OCI-LY1 (cell line): Measurements from ENCODE around the gene XYLT1.
"Not testable (repeated sequence)": the region's sequence is repeated elsewhere in the genome, so short reads cannot be mapped to it uniquely, and the experiment has no call there.

Experiments used
- H2AFZ ChIP-seq: fragments of 200-600 bp; sonication (generic), shearing (Covaris generic); 2 replicates; pipeline ENCODE4 v1.6.0; 2014; ENCODE audit warnings: antibody characterized with exemption, mild to moderate bottlenecking, low read length
- H3F3A ChIP-seq: fragments of 200-600 bp; sonication (generic), shearing (Covaris generic); 2 replicates; pipeline ENCODE4 v1.6.0; 2014; ENCODE audit warnings: mild to moderate bottlenecking, antibody characterized with exemption, low read length, moderate library complexity; ENCODE audit not compliant: insufficient read depth
- H3K27ac ChIP-seq: fragments of 200-600 bp; sonication (generic); 2 replicates; pipeline ENCODE4 v1.5.1; 2014; ENCODE audit warnings: low read length, mixed run types, mild to moderate bottlenecking, low read depth; ENCODE audit not compliant: poor library complexity, severe bottlenecking
- H3K27me3 ChIP-seq: fragments of 200-600 bp; sonication (generic); 2 replicates; pipeline ENCODE4 v1.6.0; 2014; ENCODE audit warnings: antibody characterized with exemption, mild to moderate bottlenecking, low read length, moderate library complexity; ENCODE audit not compliant: insufficient read depth
- H3K36me3 ChIP-seq: fragments of 200-600 bp; sonication (generic); 2 replicates; pipeline ENCODE4 v1.6.1; 2014; ENCODE audit warnings: mild to moderate bottlenecking, antibody characterized with exemption, low read length, moderate library complexity, mixed read lengths; ENCODE audit not compliant: insufficient read depth
- H3K4me1 ChIP-seq: fragments of 200-600 bp; sonication (generic); 2 replicates; pipeline ENCODE4 v1.5.1; 2014; ENCODE audit warnings: mild to moderate bottlenecking, low read length, moderate library complexity; ENCODE audit not compliant: insufficient read depth, severe bottlenecking
- H3K4me2 ChIP-seq: fragments of 200-600 bp; sonication (generic), shearing (Covaris generic); 2 replicates; pipeline ENCODE4 v1.6.1; 2014; ENCODE audit warnings: low read length
- H3K4me3 ChIP-seq: fragments of 200-600 bp; sonication (generic); 2 replicates; pipeline ENCODE4 v1.5.1; 2014; ENCODE audit warnings: low read length, low read depth, mild to moderate bottlenecking, mixed read lengths; ENCODE audit not compliant: poor library complexity, severe bottlenecking
- H3K79me2 ChIP-seq: fragments of 200-600 bp; shearing (Covaris generic); 2 replicates; pipeline ENCODE4 v1.6.1; 2016; ENCODE audit warnings: mixed run types, low read length, mixed read lengths; ENCODE audit not compliant: insufficient read depth
- H3K9ac ChIP-seq: fragments of 200-600 bp; sonication (generic), shearing (Covaris generic); 2 replicates; pipeline ENCODE4 v1.6.1; 2014; ENCODE audit warnings: mild to moderate bottlenecking, low read length, mixed read lengths
- H3K9me2 ChIP-seq: fragments of 200-600 bp; sonication (generic), shearing (Covaris generic); 2 replicates; pipeline ENCODE4 v1.6.1; 2014; ENCODE audit warnings: low read depth, mild to moderate bottlenecking, low read length, mixed read lengths
- H3K9me3 ChIP-seq: fragments of 200-600 bp; shearing (Covaris generic); 2 replicates; pipeline ENCODE4 v1.6.1; 2014; ENCODE audit warnings: low read length, mixed read lengths
- H4K20me1 ChIP-seq: fragments of 200-600 bp; sonication (generic), shearing (Covaris generic); 2 replicates; pipeline ENCODE4 v1.6.0; 2016; ENCODE audit warnings: mild to moderate bottlenecking, low read length; ENCODE audit not compliant: insufficient read depth
- EZH2 ChIP-seq: fragments of 200-600 bp; sonication (generic), shearing (Covaris generic); IDR thresholded peaks from 2 replicates; pipeline ENCODE4 v1.8.0; 2017; ENCODE audit warnings: borderline replicate concordance, mixed run types, mild to moderate bottlenecking, antibody characterized with exemption, low read length, moderate library complexity, mixed read lengths
- TF ChIP-seq, protein P1 (sequence below): fragments of 200-600 bp; sonication (generic), shearing (Covaris generic); IDR thresholded peaks from 2 replicates; pipeline ENCODE4 v1.5.1; 2017; ENCODE audit warnings: mild to moderate bottlenecking, antibody characterized with exemption, low read length, moderate library complexity, mixed read lengths

The XYLT1 gene

DNA sequence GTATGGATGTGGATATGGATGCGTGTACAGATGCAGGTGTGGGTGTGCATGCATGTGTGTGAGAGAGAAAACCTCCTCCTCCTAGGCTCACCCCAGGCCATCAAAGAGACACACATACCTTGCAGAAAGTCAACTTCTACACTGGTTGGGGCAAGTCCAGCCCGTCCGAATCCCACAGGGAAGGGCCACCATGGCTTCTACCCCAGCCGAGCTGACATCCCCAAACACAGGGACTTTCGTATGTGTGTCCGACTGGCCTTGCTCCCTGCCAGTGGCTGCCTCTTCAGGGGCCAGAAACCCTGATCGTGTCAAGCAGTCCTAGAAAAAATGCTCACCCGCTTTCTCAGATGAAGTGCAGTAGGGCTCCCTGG, 134.2 kb downstream of the XYLT1 start:
- no peaks in the 10 kb centered on the region for H4K20me1 ChIP-seq
- H3K79me2 ChIP-seq, result no peaks in the 10 kb centered on the region
- H3K9me3 ChIP-seq, result no peaks in the 10 kb centered on the region
- H2AFZ ChIP-seq, result no peak overlapping the region
- H3K4me1 ChIP-seq, result peaks cover 25% of the 10 kb centered on the region
- peak overlapping the region; percentile 22 for H3K27ac ChIP-seq
- H3K4me3 ChIP-seq, result no peak overlapping the region
- H3K36me3 ChIP-seq, result peaks cover 16% of the 10 kb centered on the region; the same call in 1 of the 2 replicates
- H3K9ac ChIP-seq, result no peak overlapping the region
- H3K27me3 ChIP-seq, result no peaks in the 10 kb centered on the region
- no peak for TF ChIP-seq EZH2
- TF ChIP-seq, protein P1, sequence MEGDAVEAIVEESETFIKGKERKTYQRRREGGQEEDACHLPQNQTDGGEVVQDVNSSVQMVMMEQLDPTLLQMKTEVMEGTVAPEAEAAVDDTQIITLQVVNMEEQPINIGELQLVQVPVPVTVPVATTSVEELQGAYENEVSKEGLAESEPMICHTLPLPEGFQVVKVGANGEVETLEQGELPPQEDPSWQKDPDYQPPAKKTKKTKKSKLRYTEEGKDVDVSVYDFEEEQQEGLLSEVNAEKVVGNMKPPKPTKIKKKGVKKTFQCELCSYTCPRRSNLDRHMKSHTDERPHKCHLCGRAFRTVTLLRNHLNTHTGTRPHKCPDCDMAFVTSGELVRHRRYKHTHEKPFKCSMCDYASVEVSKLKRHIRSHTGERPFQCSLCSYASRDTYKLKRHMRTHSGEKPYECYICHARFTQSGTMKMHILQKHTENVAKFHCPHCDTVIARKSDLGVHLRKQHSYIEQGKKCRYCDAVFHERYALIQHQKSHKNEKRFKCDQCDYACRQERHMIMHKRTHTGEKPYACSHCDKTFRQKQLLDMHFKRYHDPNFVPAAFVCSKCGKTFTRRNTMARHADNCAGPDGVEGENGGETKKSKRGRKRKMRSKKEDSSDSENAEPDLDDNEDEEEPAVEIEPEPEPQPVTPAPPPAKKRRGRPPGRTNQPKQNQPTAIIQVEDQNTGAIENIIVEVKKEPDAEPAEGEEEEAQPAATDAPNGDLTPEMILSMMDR, result no peak
- no peak overlapping the region for H3K4me2 ChIP-seq
- H3K9me2 ChIP-seq, result no peaks in the 10 kb centered on the region
- H3F3A ChIP-seq, result no peaks in the 10 kb centered on the region

DNA sequence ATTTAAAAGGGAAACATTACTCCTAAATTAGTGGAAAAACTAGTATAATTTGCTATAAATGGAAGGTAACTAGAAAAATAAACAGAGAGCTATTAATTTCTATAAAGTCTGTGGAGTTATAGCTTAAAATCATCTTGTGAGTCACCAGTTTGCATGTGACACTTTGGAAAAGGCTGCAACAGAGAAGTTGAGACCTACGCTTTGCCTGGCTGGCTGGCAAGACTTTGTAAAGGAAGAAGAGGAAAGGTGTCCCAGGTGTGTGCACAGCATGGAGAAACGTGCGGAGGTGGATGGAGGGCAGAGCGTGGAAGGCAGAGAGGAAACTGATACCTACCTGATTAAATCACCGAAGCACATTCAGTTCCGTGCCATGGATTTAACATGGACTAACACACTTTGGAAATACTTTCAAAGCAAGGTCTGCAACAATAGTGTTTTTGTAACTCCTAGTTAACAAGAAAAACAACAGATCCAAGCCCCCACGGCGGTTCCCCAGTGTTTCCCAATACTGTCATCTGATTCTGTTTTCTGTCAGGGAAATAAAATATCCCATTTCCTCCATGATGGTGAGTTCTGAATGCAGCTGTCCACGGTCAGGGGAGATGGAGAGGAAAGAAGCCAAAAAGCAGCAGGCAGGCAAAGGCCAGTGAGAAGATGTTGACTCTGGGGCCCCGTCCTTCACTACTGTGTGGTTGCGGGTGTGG, 134.8 kb downstream of the XYLT1 start:
- Histone ChIP-seq H3K4me2 (no peak overlapping the region), H3F3A (no peaks in the 10 kb centered on the region), H2AFZ (no peak overlapping the region), H3K4me1 (peaks cover 20% of the 10 kb centered on the region), H3K9me2 (no peaks in the 10 kb centered on the region), H3K27ac (no peak overlapping the region), H3K4me3 (no peak overlapping the region), H3K9ac (no peak overlapping the region), H3K36me3 (peaks cover 18% of the 10 kb centered on the region; the same call in 1 of the 2 replicates), H3K79me2 (no peaks in the 10 kb centered on the region), H3K9me3 (no peaks in the 10 kb centered on the region), H3K27me3 (no peaks in the 10 kb centered on the region), H4K20me1 (no peaks in the 10 kb centered on the region)
- TF ChIP-seq, protein P1, result no peak
- TF ChIP-seq EZH2, result no peak

DNA sequence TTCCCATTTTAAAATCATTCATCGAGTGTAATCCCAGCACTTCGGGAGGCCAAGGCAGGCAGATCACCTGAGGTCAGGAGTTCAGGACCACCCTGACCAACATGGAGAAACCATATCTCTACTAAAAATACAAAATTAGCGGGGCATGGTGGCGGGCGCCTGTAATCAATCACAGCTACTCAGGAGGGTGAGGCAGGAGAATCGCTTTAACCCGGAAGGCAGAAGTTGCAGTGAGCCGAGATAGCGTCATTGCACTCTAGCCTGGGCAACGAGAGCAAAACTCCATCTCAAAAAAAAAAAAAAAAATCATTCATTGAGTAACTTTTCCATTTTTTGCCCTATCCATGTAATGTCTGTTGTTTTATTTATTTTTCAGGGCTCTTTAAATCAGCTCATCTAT, 135.4 kb downstream of the XYLT1 start:
- H3K79me2 ChIP-seq, H3K9ac ChIP-seq, H3K27ac ChIP-seq: not testable (repeated sequence)

DNA sequence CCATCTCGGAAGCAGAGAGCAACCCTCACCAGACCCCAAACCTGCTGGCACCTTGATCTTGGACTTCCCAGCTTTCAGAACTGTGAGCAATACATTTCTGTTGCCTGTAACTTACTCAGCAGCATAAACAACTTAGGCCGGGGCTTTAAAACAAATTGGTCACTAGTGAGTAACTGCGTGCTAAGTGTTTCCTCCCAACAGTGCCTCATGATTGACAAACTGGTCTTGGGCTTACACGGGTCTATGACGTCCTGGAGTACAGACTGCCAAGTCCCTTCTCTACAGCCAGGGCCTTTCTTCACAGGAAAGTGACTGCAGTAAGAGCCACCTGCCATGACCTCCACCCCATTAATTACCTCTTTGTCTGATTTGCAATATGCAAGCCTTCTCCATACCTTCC, 136.7 kb downstream of the XYLT1 start:
- Histone ChIP-seq H3K4me3 (no peak overlapping the region), H2AFZ (no peak overlapping the region), H3K4me1 (peaks cover 14% of the 10 kb centered on the region), H3K9me3 (no peaks in the 10 kb centered on the region), H3K27me3 (no peaks in the 10 kb centered on the region), H3K9me2 (no peaks in the 10 kb centered on the region), H3K4me2 (no peak overlapping the region), H3K27ac (peak overlapping the region; percentile 5), H4K20me1 (no peaks in the 10 kb centered on the region), H3K9ac (no peak overlapping the region), H3K79me2 (no peaks in the 10 kb centered on the region), H3K36me3 (peaks cover 18% of the 10 kb centered on the region; the same call in 1 of the 2 replicates), H3F3A (no peaks in the 10 kb centered on the region)
- no peak for TF ChIP-seq EZH2
- TF ChIP-seq, protein P1, result no peak

More for the DNA sequence above, 135.4 kb downstream of the XYLT1 start:
- Histone ChIP-seq H3K4me1 (peaks cover 14% of the 10 kb centered on the region), H3K36me3 (peaks cover 18% of the 10 kb centered on the region; the same call in 1 of the 2 replicates)
- not testable (repeated sequence) for H3K9me3 ChIP-seq, H3K4me3 ChIP-seq, H3F3A ChIP-seq, H3K4me2 ChIP-seq, H2AFZ ChIP-seq, H4K20me1 ChIP-seq, H3K9me2 ChIP-seq, H3K27me3 ChIP-seq
